Fibroblast of lung (primary cell): ENCODE data around the gene ODF4. TPM values are rescaled to one million over a fixed set of nuclear protein-coding genes. Genes with fewer than 3 reads are reported as not detected.

ENCODE experiments used
- DNase-seq, 2 donors: peaks; one replicate each; pipeline versions ENCODE4 v3.0.0 to v3.0.0-alpha.2; 2010; ENCODE audit warnings: low read depth in 2 of 2
- H2AFZ ChIP-seq: 2 replicates; pipeline ENCODE4 v1.5.1; 2012; ENCODE audit warnings: low read length, control low read depth, inconsistent platforms
- H3K27ac ChIP-seq: 2 replicates; pipeline ENCODE4 v1.5.1; 2011; ENCODE audit warnings: low read length, control low read depth; ENCODE audit not compliant: insufficient read depth
- H3K27me3 ChIP-seq: 2 replicates; pipeline ENCODE4 v1.5.1; 2011; ENCODE audit warnings: mild to moderate bottlenecking, low read length; ENCODE audit not compliant: control insufficient read depth, insufficient read depth
- H3K36me3 ChIP-seq: 2 replicates; pipeline ENCODE4 v1.5.1; 2011; ENCODE audit warnings: low read length; ENCODE audit not compliant: control insufficient read depth, insufficient read depth
- H3K4me1 ChIP-seq: 2 replicates; pipeline ENCODE4 v1.5.1; 2011; ENCODE audit warnings: low read length; ENCODE audit not compliant: control insufficient read depth, insufficient read depth; ENCODE audit errors: extremely low read depth
- H3K4me2 ChIP-seq: 2 replicates; pipeline ENCODE4 v1.5.1; 2011; ENCODE audit warnings: low read length, control low read depth; ENCODE audit not compliant: insufficient read depth; ENCODE audit errors: extremely low read depth
- H3K4me3 ChIP-seq, 4 experiments: fragments of 200-600 bp in 1 of 4; sonication (generic) in 1 of 4; replicated peaks in 1 of 4; 2 replicates each; pipeline ENCODE4 v1.5.1; 2011 to 2016; ENCODE audit warnings: low read length in 4 of 4, low read depth in 3 of 4, mild to moderate bottlenecking in 3 of 4, control low read depth in 2 of 4, inconsistent platforms in 1 of 4, mixed read lengths in 1 of 4; ENCODE audit not compliant: insufficient read depth in 1 of 4; ENCODE audit errors: control extremely low read depth in 1 of 4
- H3K79me2 ChIP-seq: 2 replicates; pipeline ENCODE4 v1.5.1; 2012; ENCODE audit warnings: mild to moderate bottlenecking, low read length, inconsistent platforms; ENCODE audit not compliant: control insufficient read depth, insufficient read depth
- H3K9ac ChIP-seq: 2 replicates; pipeline ENCODE4 v1.5.1; 2011; ENCODE audit warnings: mild to moderate bottlenecking, low read length, control low read depth; ENCODE audit not compliant: insufficient read depth
- H3K9me3 ChIP-seq: 2 replicates; pipeline ENCODE4 v1.5.1; 2012; ENCODE audit warnings: low read depth, low read length; ENCODE audit not compliant: control insufficient read depth, insufficient read depth
- H4K20me1 ChIP-seq: 2 replicates; pipeline ENCODE4 v1.5.1; 2011; ENCODE audit warnings: low read length; ENCODE audit not compliant: control insufficient read depth, insufficient read depth; ENCODE audit errors: extremely low read depth
- EZH2 ChIP-seq: IDR thresholded peaks from 2 replicates; pipeline ENCODE4 v1.5.1; 2012; ENCODE audit warnings: low read length, control low read depth, mild to moderate bottlenecking; ENCODE audit errors: missing control alignments
- polyA plus RNA-seq, 2 donors: library from polyadenylated mRNA; depleted of rRNA in 1 of 2; stranded (reverse) in 1 of 2; unstranded in 1 of 2; fragments of >200 nt; gene quantifications; 2 replicates each; pipeline ENCODE4 v1.2.1, GENCODE V29; 2011 to 2012; ENCODE audit warnings: missing spikeins in 1 of 2
- total RNA-seq: library from RNA; depleted of rRNA; stranded (reverse); fragments of >200 nt; gene quantifications from 2 replicates; pipeline ENCODE4 v1.2.1, GENCODE V29; 2014
- TF ChIP-seq, protein P1 (sequence below), 2 donors: IDR thresholded peaks in 1 of 2; conservative IDR thresholded peaks in 1 of 2; 1 replicate in 1 of 2; 2 replicates in 1 of 2; pipeline ENCODE4 v1.5.1; 2011 to 2012; ENCODE audit warnings: low read length in 2 of 2, control low read depth in 1 of 2, inconsistent platforms in 1 of 2, low read depth in 1 of 2, mild to moderate bottlenecking in 1 of 2

The ODF4 gene
- total and polyA plus RNA-seq, 2 donors (not counting 1 experiment from before 2014, with no cell fraction given) = not detected

DNA sequence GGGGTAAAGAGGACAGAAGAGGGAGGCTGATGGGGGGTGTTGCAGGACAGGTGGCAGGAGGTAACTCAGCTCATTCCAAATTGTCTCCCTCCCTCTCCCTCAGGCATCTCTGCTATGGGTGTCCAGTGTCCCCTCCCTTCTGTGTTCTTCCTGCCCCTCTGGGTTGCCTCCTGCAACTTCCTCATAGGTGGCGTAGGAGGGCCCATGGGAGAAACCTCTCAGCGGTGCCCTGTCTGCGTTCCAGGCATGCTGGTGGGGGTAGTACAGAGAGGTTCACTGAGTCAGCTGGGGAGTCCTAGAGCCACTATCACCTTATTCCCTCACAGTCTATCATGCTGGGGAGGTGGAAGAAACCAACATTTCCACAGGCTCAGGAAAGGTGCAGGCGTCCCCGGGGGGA is 14.7 kb upstream of the ODF4 start:
- Histone ChIP-seq H4K20me1 (no peaks in the 10 kb centered on the region), H3K9me3 (no peaks in the 10 kb centered on the region), H3K9ac (no peak overlapping the region), H3K4me1 (no peaks in the 10 kb centered on the region), H2AFZ (no peak overlapping the region), H3K4me3 (no peak overlapping the region), H3K79me2 (no peaks in the 10 kb centered on the region), H3K4me2 (no peak overlapping the region), H3K27me3 (no peaks in the 10 kb centered on the region), H3K36me3 (no peaks in the 10 kb centered on the region), H3K27ac (no peak overlapping the region)
- TF ChIP-seq EZH2 = no peak
- TF ChIP-seq, protein P1, sequence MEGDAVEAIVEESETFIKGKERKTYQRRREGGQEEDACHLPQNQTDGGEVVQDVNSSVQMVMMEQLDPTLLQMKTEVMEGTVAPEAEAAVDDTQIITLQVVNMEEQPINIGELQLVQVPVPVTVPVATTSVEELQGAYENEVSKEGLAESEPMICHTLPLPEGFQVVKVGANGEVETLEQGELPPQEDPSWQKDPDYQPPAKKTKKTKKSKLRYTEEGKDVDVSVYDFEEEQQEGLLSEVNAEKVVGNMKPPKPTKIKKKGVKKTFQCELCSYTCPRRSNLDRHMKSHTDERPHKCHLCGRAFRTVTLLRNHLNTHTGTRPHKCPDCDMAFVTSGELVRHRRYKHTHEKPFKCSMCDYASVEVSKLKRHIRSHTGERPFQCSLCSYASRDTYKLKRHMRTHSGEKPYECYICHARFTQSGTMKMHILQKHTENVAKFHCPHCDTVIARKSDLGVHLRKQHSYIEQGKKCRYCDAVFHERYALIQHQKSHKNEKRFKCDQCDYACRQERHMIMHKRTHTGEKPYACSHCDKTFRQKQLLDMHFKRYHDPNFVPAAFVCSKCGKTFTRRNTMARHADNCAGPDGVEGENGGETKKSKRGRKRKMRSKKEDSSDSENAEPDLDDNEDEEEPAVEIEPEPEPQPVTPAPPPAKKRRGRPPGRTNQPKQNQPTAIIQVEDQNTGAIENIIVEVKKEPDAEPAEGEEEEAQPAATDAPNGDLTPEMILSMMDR (conservative IDR thresholded peaks at IDR 0.05 in 1 of 2, IDR thresholded peaks at IDR 0.05 in 1 of 2; ENCODE audit: low read depth in 1 of 2, low read length in 2 of 2) = no peak
- no peak for DNase-seq

DNA sequence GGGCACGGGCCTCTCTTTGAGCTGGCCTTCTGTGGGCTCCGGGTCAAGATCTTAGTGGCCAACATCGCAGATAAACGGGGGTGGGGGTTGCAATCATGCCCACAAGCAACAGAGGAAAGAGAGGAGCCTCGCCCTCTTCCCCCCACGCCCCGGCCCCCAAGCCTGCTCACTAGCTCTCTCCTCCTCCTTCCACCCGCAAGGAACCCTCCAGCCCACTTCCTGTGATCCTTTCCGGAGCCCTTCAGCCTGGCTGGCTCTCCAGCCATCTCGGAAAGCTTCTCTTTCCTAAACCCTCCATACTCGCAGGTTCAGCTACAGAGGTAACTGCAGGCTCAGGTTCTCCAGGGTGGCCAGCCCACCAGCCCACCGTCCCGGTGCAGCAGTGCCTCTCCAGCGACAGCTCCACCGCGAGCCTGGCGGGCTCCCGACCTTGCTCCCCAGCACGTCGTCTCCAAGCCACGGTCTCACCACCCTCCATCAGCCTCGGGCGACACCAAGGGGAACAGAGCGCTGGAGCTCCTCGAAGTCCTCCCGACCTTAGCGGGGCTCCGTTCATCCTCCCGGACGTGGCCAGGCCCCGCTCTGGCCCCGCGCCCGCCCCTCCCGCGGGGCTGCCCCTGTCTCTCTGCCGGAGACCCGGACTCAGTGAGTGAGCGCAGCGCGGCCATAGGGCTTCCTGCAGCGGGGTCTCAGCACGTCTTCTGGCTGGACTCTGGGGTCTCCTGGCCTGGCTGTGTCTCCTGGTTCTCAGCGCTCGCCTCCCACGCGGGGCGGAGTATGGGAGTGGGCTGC is 12.9 kb upstream of the ODF4 start:
- Histone ChIP-seq H3K36me3 (no peaks in the 10 kb centered on the region), H3K9me3 (no peaks in the 10 kb centered on the region), H4K20me1 (no peaks in the 10 kb centered on the region), H2AFZ (peak overlapping the region; percentile 96), H3K9ac (peak overlapping the region; percentile 24), H3K4me1 (no peaks in the 10 kb centered on the region), H3K27me3 (no peaks in the 10 kb centered on the region), H3K4me3 (peak overlapping the region; percentile 33 to 49 (median 36)), H3K79me2 (no peaks in the 10 kb centered on the region), H3K4me2 (peak overlapping the region; percentile 83), H3K27ac (no peak overlapping the region)
- no peak for TF ChIP-seq EZH2
- TF ChIP-seq, protein P1 (conservative IDR thresholded peaks at IDR 0.05 in 1 of 2, IDR thresholded peaks at IDR 0.05 in 1 of 2; ENCODE audit: low read depth in 1 of 2, low read length in 2 of 2) = no peak
- peak; percentile 29 to 32 for DNase-seq

DNA sequence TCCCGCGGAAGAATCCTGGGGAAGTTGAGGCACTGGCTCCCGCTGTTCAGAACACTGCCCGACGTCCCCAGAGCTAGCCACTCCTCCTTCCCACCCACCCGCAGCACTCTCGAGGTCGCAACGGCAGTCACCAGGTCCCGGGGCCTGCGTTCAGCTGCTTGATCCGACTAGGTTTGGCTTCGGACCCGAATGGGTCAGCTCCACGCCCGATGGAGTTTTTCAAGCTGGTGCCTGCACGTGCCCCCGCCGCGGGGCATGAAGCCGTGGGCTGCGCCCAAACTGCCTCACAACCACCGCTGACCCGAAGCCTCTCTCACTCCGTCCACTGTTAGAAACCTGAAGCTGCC is 12.4 kb upstream of the ODF4 start:
- Histone ChIP-seq H3K9ac (no peak overlapping the region), H2AFZ (peak overlapping the region; percentile 96), H3K4me1 (no peaks in the 10 kb centered on the region), H3K36me3 (no peaks in the 10 kb centered on the region), H3K27me3 (no peaks in the 10 kb centered on the region), H3K4me3 (peak overlapping the region; percentile 33 to 49 (median 36)), H4K20me1 (no peaks in the 10 kb centered on the region), H3K79me2 (no peaks in the 10 kb centered on the region), H3K9me3 (no peaks in the 10 kb centered on the region), H3K4me2 (peak overlapping the region; percentile 83), H3K27ac (no peak overlapping the region)
- no peak for DNase-seq
- TF ChIP-seq, protein P1 (conservative IDR thresholded peaks at IDR 0.05 in 1 of 2, IDR thresholded peaks at IDR 0.05 in 1 of 2; ENCODE audit: low read depth in 1 of 2, low read length in 2 of 2) = no peak
- TF ChIP-seq EZH2 = no peak
